SU-DHL-6 (cell line): ENCODE results near the gene KANSL3.

ENCODE experiments used
- H2AFZ ChIP-seq: fragments of 200-600 bp; sonication (generic); 2 replicates; pipeline ENCODE4 v1.6.1; 2014; ENCODE audit warnings: low read depth, mild to moderate bottlenecking, moderate library complexity, mixed read lengths, antibody characterized with exemption, low read length; ENCODE audit not compliant: severe bottlenecking
- H3F3A ChIP-seq: fragments of 200-600 bp; shearing (Covaris generic); 2 replicates; pipeline ENCODE4 v1.6.0; 2016; ENCODE audit warnings: antibody characterized with exemption, mild to moderate bottlenecking; ENCODE audit not compliant: insufficient read depth
- H3K27ac ChIP-seq: fragments of 200-600 bp; sonication (generic); 2 replicates; pipeline ENCODE4 v1.5.1; 2016; ENCODE audit warnings: low read depth, mild to moderate bottlenecking, low read length, moderate library complexity, mixed read lengths
- H3K27me3 ChIP-seq: fragments of 200-600 bp; sonication (generic), shearing (Covaris generic); 2 replicates; pipeline ENCODE4 v1.6.0; 2014; ENCODE audit warnings: mild to moderate bottlenecking, low read length
- H3K36me3 ChIP-seq: fragments of 200-600 bp; sonication (generic); 2 replicates; pipeline ENCODE4 v1.6.1; 2014; ENCODE audit warnings: mild to moderate bottlenecking, low read length, mixed read lengths
- H3K4me2 ChIP-seq: fragments of 300-600, 200-600 bp; shearing (Covaris generic), sonication (generic); 2 replicates; pipeline ENCODE4 v1.6.0; 2014; ENCODE audit warnings: low read length, low read depth, mild to moderate bottlenecking; ENCODE audit not compliant: poor library complexity, severe bottlenecking
- H3K4me3 ChIP-seq: fragments of 200-600 bp; sonication (generic); 2 replicates; pipeline ENCODE4 v1.5.1; 2014; ENCODE audit warnings: antibody characterized with exemption, low read length, mild to moderate bottlenecking, mixed read lengths; ENCODE audit not compliant: insufficient read depth, poor library complexity, severe bottlenecking
- H3K79me2 ChIP-seq: fragments of 200-600 bp; sonication (generic); 2 replicates; pipeline ENCODE4 v1.6.1; 2014; ENCODE audit warnings: mild to moderate bottlenecking, low read length, moderate library complexity; ENCODE audit not compliant: insufficient read depth
- H3K9ac ChIP-seq: fragments of 200-600 bp; sonication (generic); 2 replicates; pipeline ENCODE4 v1.7.0; 2014; ENCODE audit warnings: mild to moderate bottlenecking, low read length
- H3K9me2 ChIP-seq: fragments of 200-600 bp; sonication (generic); replicated peaks from 2 replicates; pipeline ENCODE4 v1.6.1; 2014; ENCODE audit warnings: low read length; ENCODE audit not compliant: insufficient read depth
- H3K9me3 ChIP-seq: fragments of 200-600 bp; sonication (generic); 2 replicates; pipeline ENCODE4 v1.6.1; 2014; ENCODE audit warnings: low read length, mixed read lengths; ENCODE audit not compliant: insufficient read depth
- H4K20me1 ChIP-seq: fragments of 200-600 bp; sonication (generic); 2 replicates; pipeline ENCODE4 v1.6.1; 2014; ENCODE audit warnings: low read depth, mild to moderate bottlenecking, antibody characterized with exemption, low read length, moderate library complexity, mixed read lengths
- EZH2phosphoT487 ChIP-seq: fragments of 200-600 bp; sonication (generic), shearing (Covaris generic); conservative IDR thresholded peaks from 2 replicates; pipeline ENCODE4 v1.6.1; 2018; ENCODE audit warnings: mild to moderate bottlenecking, antibody characterized with exemption, low read length, moderate library complexity, mixed read lengths
- TF ChIP-seq, protein P1 (sequence below): fragments of 200-600 bp; sonication (generic); IDR thresholded peaks from one replicate; pipeline ENCODE4 v1.5.1; 2017; ENCODE audit warnings: antibody characterized with exemption, mild to moderate bottlenecking, low read length, moderate library complexity; ENCODE audit not compliant: insufficient read depth, poor library complexity, severe bottlenecking

KANSL3 gene

DNA sequence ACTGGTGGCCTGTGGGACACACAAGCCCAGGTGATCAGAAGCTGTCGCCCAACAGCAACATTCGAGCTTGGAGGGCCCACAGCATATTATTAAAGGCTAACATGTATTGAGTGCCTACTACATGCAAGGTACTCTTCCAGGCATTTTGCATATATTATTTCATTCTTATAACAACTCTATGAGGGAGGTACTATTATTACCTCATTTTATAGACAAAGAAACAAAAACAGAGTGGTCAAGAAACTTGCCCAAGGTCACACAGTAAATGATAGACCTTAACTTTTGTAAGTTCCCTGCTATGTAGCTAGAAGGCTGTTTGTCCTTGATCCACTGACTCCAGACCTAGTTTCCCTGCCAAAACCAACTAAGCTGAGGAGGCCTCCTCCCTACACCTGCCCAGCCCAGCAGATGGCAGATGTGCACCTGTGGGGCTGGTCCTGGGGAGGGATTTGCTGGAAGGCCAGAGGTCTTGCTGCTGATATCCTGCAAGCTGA, 35.7 kb downstream of the KANSL3 start:
- Histone ChIP-seq H3K9me2 (no peaks in the 10 kb centered on the region), H3K4me3 (no peak overlapping the region), H2AFZ (no peak overlapping the region), H3F3A (no peaks in the 10 kb centered on the region), H4K20me1 (no peaks in the 10 kb centered on the region), H3K79me2 (no peaks in the 10 kb centered on the region), H3K4me2 (no peak overlapping the region), H3K9me3 (no peaks in the 10 kb centered on the region), H3K27ac (no peak overlapping the region), H3K27me3 (no peaks in the 10 kb centered on the region), H3K36me3 (peaks cover 15% of the 10 kb centered on the region), H3K9ac (no peak overlapping the region)
- no peak for TF ChIP-seq EZH2phosphoT487
- TF ChIP-seq, protein P1, sequence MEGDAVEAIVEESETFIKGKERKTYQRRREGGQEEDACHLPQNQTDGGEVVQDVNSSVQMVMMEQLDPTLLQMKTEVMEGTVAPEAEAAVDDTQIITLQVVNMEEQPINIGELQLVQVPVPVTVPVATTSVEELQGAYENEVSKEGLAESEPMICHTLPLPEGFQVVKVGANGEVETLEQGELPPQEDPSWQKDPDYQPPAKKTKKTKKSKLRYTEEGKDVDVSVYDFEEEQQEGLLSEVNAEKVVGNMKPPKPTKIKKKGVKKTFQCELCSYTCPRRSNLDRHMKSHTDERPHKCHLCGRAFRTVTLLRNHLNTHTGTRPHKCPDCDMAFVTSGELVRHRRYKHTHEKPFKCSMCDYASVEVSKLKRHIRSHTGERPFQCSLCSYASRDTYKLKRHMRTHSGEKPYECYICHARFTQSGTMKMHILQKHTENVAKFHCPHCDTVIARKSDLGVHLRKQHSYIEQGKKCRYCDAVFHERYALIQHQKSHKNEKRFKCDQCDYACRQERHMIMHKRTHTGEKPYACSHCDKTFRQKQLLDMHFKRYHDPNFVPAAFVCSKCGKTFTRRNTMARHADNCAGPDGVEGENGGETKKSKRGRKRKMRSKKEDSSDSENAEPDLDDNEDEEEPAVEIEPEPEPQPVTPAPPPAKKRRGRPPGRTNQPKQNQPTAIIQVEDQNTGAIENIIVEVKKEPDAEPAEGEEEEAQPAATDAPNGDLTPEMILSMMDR = no peak

DNA sequence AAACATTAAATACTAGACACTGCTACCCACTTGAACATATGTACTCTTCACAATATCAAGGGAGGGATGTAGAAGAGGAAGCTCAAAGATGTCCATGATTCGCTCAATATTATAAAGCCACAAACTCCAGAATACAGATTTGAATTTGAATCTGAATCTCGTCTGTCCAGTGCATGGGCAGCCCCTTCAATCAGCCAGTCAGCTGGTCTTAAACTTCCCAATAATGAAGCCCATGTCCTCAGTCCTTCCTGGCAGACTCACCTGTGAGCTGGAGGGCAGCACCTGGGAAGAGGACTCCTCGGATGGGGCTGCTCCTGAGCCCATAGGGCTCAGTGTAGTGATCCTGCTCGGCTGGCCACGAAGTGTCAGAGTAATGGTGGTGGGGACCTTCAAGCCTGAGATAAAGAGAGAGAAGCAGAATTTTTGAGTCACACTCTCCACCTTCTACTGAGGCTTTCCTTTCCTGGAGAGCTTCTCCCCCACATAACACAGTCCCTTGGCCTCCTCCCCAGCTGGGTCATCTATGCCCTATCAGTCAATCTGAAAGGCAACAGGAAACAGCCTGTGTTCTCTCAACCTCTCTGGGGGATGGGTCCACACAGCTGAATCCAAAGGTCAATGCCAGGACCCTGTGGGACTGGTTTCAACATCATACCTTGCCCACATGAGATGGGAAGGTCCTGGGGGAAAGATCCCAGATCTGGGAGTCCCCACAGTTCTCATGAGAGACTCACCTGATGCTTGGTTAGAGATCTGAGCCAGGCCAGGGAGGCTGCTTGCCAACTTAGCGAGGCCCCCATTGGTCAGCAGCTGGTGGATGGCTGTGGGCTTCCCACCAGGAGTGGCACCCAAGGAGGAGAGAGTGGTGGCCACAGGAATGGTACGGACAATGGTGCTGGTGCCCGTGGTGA, 36.5 kb downstream of the KANSL3 start:
- TF ChIP-seq, protein P1 = no peak
- TF ChIP-seq EZH2phosphoT487 = no peak
- Histone ChIP-seq H3K4me3 (no peak overlapping the region), H3K27me3 (no peaks in the 10 kb centered on the region), H3K27ac (no peak overlapping the region), H3F3A (no peaks in the 10 kb centered on the region), H3K4me2 (no peak overlapping the region), H2AFZ (no peak overlapping the region), H3K9me2 (no peaks in the 10 kb centered on the region), H3K9me3 (no peaks in the 10 kb centered on the region), H3K79me2 (no peaks in the 10 kb centered on the region), H3K9ac (no peak overlapping the region), H3K36me3 (peaks cover 15% of the 10 kb centered on the region), H4K20me1 (no peaks in the 10 kb centered on the region)

DNA sequence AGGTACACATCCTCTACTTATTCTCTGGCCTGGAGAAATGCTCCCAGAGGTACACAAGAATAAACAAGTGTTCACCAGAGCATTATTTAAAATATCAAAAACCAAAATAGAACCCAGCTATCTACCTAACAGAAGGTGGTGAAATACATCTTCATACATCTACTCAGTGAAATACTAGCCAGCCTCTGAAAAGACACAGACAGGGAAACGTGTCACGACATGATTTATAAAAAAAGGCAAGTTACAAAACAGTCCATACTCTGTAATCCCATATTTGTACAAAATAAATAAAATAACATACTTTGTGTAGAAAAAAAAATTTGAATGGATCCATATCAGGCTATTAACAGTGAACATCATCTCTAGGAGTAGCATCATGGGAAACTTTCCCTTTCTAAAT, 38.2 kb downstream of the KANSL3 start:
- TF ChIP-seq EZH2phosphoT487 = no peak
- TF ChIP-seq, protein P1 = no peak

More for the DNA sequence above, 38.2 kb downstream of the KANSL3 start:
- Histone ChIP-seq H2AFZ (no peak overlapping the region), H3K27ac (no peak overlapping the region), H3K9ac (no peak overlapping the region), H3K27me3 (no peaks in the 10 kb centered on the region), H3K9me3 (no peaks in the 10 kb centered on the region), H3K4me2 (no peak overlapping the region), H3K4me3 (no peak overlapping the region), H3K9me2 (no peaks in the 10 kb centered on the region), H3K79me2 (no peaks in the 10 kb centered on the region), H3K36me3 (peaks cover 15% of the 10 kb centered on the region), H3F3A (no peaks in the 10 kb centered on the region), H4K20me1 (no peaks in the 10 kb centered on the region)
